PC-3 (cell line): ENCODE results near the gene TUBB6. TPM values are rescaled to one million over a fixed set of nuclear protein-coding genes. Genes with fewer than 3 reads are reported as not detected.

Source experiments
- ATAC-seq: fragments of 200-7000 bp; cut with Tn5 transposase; 2 replicates; pipeline ENCODE4 v1.9.1; 2020; ENCODE audit warnings: mild to moderate bottlenecking, moderate library complexity
- BruUV-seq: library from RNA; stranded (reverse); fragments of 400-500 nt; replicated peaks from 2 replicates; lab custom pipeline; 2021; lab: Mats Ljungman, UMichigan
- CTCF ChIA-PET: fragments of 300-600 bp; sonication (Branson Sonifier 250); formaldehyde crosslinking; loops from one replicate; lab custom pipeline; 2022; ENCODE audit warnings: antibody characterized with exemption; lab: Charles Lee
- POLR2A ChIA-PET: fragments of 300-600 bp; sonication (Branson Sonifier 250); formaldehyde crosslinking; loops from one replicate; lab custom pipeline; 2022; ENCODE audit warnings: antibody characterized with exemption; ENCODE audit not compliant: unreplicated experiment; lab: Charles Lee
- DNase-seq: peaks from one replicate; pipeline ENCODE4 v3.0.0-alpha.2; 2015
- H2AFZ ChIP-seq: fragments of 300-600 bp; sonication (generic); 2 replicates; pipeline ENCODE4 v1.6.0; 2016; ENCODE audit warnings: antibody characterized with exemption, low read length
- H3F3A ChIP-seq: fragments of 300-600 bp; sonication (generic); one replicate; pipeline ENCODE4 v1.6.0; 2017; ENCODE audit warnings: antibody characterized with exemption, low read length, control low read depth, mild to moderate bottlenecking; ENCODE audit not compliant: unreplicated experiment
- H3K27ac ChIP-seq: fragments of 300-600 bp; sonication (generic); 2 replicates; pipeline ENCODE4 v1.5.1; 2016; ENCODE audit warnings: mild to moderate bottlenecking, low read length
- H3K27me3 ChIP-seq: fragments of 300-600 bp; sonication (generic); 2 replicates; pipeline ENCODE4 v1.6.1; 2016; ENCODE audit warnings: low read length, mixed read lengths
- H3K36me3 ChIP-seq: fragments of 300-600 bp; sonication (generic); 2 replicates; pipeline ENCODE4 v1.6.1; 2016; ENCODE audit warnings: low read depth, mixed run types, low read length, mixed read lengths
- H3K4me1 ChIP-seq: fragments of 300-600 bp; sonication (generic); 2 replicates; pipeline ENCODE4 v1.5.1; 2016; ENCODE audit warnings: low read length; ENCODE audit not compliant: insufficient read depth
- H3K4me2 ChIP-seq: fragments of 300-600 bp; sonication (generic); 2 replicates; pipeline ENCODE4 v1.6.0; 2016; ENCODE audit warnings: low read length
- H3K4me3 ChIP-seq: fragments of 300-600 bp; sonication (generic); 2 replicates; pipeline ENCODE4 v1.5.1; 2016; ENCODE audit warnings: mild to moderate bottlenecking, low read length, mixed read lengths
- H3K79me2 ChIP-seq: fragments of 300-600 bp; sonication (generic); 2 replicates; pipeline ENCODE4 v1.6.1; 2017; ENCODE audit warnings: low read length, mixed read lengths
- H3K9ac ChIP-seq: fragments of 300-600 bp; sonication (generic); 2 replicates; pipeline ENCODE4 v1.6.0; 2016; ENCODE audit warnings: mild to moderate bottlenecking, low read length
- H3K9me2 ChIP-seq: fragments of 300-600 bp; sonication (generic); replicated peaks from 2 replicates; pipeline ENCODE4 v1.6.1; 2016; ENCODE audit warnings: mixed run types, low read length, mixed read lengths
- H3K9me3 ChIP-seq: fragments of 300-600 bp; sonication (generic); 2 replicates; pipeline ENCODE4 v1.6.1; 2016; ENCODE audit warnings: low read length, mixed read lengths
- H4K20me1 ChIP-seq: fragments of 300-600 bp; sonication (generic); 2 replicates; pipeline ENCODE4 v1.6.1; 2016; ENCODE audit warnings: low read length, mixed read lengths
- EZH2 ChIP-seq: fragments of 300-600 bp; sonication (generic); IDR thresholded peaks from one replicate; pipeline ENCODE4 v1.6.1; 2017; ENCODE audit warnings: antibody characterized with exemption, mild to moderate bottlenecking, low read length; ENCODE audit not compliant: unreplicated experiment
- EZH2phosphoT487 ChIP-seq: fragments of 300-600 bp; sonication (generic); IDR thresholded peaks from 2 replicates; pipeline ENCODE4 v1.6.1; 2018; ENCODE audit warnings: mild to moderate bottlenecking, antibody characterized with exemption, low read length, borderline replicate concordance
- intact Hi-C: fragments of 100-400 bp; cut with micrococcal nuclease; formaldehyde crosslinking; loops from 2 replicates; pipeline ENCODE4 v1.9.0; 2023
- total RNA-seq: library from RNA; depleted of rRNA; stranded (reverse); fragments of >200 nt; gene quantifications from 2 replicates; pipeline ENCODE4 v1.2.3, GENCODE V29; 2014
- TF ChIP-seq, protein P1 (sequence below): fragments of 300-600 bp; sonication (generic); conservative IDR thresholded peaks from 2 replicates; pipeline ENCODE4 v1.5.1; 2017; ENCODE audit warnings: antibody characterized with exemption, low read depth, mild to moderate bottlenecking, low read length

Gene TUBB6
- total RNA-seq, 1 experiment from 2014 or later, result 191 TPM

DNA sequence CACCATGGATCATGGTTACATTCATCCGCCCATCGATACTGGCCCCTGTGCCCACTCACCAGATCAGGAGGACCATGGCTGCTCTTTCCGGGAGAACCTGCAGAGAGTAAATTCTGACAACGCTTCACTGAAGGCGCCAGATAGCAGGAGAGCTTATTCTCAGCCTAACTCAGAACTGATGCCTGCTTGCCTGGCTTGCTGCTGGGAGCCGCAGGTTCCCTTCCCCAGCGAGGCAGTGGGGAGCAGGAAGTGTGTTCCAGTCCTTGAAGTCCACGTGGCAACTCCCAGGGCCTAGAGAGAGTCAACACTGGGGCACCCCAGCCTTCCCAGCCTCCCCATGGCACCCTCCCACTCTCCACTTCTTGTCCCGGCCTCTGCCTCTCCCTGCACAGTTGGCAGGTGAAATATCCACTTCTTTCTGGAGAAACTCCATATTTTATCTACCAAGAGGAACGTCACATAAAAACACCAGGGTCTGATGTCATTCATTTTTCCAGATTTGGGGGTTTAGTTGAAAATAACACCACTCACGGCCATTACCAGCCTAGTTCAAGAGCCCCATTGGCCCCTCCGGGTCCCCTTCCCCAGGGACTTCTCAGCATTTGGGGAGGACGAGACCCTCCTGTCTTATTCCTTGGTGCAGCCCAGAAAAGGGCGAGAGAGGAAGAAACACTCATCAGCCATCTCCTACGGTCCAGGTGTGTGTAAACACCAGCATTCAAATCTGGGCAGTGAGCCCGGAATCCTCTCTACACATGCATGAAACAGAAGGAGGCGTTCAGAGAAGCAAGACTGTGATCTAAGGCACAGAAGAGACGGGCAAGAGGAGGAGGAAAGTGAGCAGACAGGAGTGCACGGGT, 3.5 kb upstream of the TUBB6 start:
- intact Hi-C loops, result no loop called here
- Histone ChIP-seq H3K36me3 (no peaks in the 10 kb centered on the region), H3K9ac (no peak overlapping the region), H2AFZ (0 out of 2 replicates have a peak overlapping the region, but pooled peaks have one; percentile 34), H3K9me3 (no peaks in the 10 kb centered on the region), H4K20me1 (no peaks in the 10 kb centered on the region), H3K79me2 (peaks cover 3% of the 10 kb centered on the region; the same call in 1 of the 2 replicates), H3F3A (no peaks in the 10 kb centered on the region), H3K27ac (0 out of 2 replicates have a peak overlapping the region, but pooled peaks have one; percentile 2), H3K27me3 (no peaks in the 10 kb centered on the region), H3K4me3 (no peak overlapping the region; the same call in 1 of the 2 replicates), H3K9me2 (no peaks in the 10 kb centered on the region), H3K4me1 (peaks cover 18% of the 10 kb centered on the region), H3K4me2 (peak overlapping the region; percentile 62)
- DNase-seq, result peak; percentile 93
- ChIA-PET CTCF (no interaction called here), POLR2A (no interaction called here)
- peak; percentile 74 for ATAC-seq
- no TSS peak for BruUV-seq
- TF ChIP-seq, protein P1, sequence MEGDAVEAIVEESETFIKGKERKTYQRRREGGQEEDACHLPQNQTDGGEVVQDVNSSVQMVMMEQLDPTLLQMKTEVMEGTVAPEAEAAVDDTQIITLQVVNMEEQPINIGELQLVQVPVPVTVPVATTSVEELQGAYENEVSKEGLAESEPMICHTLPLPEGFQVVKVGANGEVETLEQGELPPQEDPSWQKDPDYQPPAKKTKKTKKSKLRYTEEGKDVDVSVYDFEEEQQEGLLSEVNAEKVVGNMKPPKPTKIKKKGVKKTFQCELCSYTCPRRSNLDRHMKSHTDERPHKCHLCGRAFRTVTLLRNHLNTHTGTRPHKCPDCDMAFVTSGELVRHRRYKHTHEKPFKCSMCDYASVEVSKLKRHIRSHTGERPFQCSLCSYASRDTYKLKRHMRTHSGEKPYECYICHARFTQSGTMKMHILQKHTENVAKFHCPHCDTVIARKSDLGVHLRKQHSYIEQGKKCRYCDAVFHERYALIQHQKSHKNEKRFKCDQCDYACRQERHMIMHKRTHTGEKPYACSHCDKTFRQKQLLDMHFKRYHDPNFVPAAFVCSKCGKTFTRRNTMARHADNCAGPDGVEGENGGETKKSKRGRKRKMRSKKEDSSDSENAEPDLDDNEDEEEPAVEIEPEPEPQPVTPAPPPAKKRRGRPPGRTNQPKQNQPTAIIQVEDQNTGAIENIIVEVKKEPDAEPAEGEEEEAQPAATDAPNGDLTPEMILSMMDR, result no peak
- no peak for TF ChIP-seq EZH2phosphoT487
- no peak for TF ChIP-seq EZH2

- TF ChIP-seq EZH2phosphoT487, result no peak
- no peak for TF ChIP-seq EZH2
- TF ChIP-seq, protein P1, result no peak
Measured at GRCh38 chr18:12305211-12305610, 2.8 kb upstream of the TUBB6 start.

More at GRCh38 chr18:12305211-12305610, 2.8 kb upstream of the TUBB6 start:
- Histone ChIP-seq H3K4me3 (no peak overlapping the region; the same call in 1 of the 2 replicates), H3K27ac (no peak overlapping the region), H3K4me1 (peaks cover 22% of the 10 kb centered on the region), H3K36me3 (no peaks in the 10 kb centered on the region), H3K79me2 (peaks cover 8% of the 10 kb centered on the region; the same call in 1 of the 2 replicates), H2AFZ (0 out of 2 replicates have a peak overlapping the region, but pooled peaks have one; percentile 9), H3K9ac (no peak overlapping the region), H3K27me3 (no peaks in the 10 kb centered on the region), H3F3A (no peaks in the 10 kb centered on the region), H3K9me2 (no peaks in the 10 kb centered on the region), H3K9me3 (no peaks in the 10 kb centered on the region), H4K20me1 (no peaks in the 10 kb centered on the region), H3K4me2 (peak overlapping the region; percentile 62)
- ATAC-seq, result no peak
- BruUV-seq, result no TSS peak
- intact Hi-C loops, result no loop called here
- DNase-seq, result no peak
- POLR2A ChIA-PET, result no interaction called here
- CTCF ChIA-PET, result no interaction called here
